Ishikawa (cell line): ENCODE measurements around the gene MYO5C.

ENCODE experiments used
- EP300 ChIP-seq: IDR thresholded peaks from 2 replicates; pipeline ENCODE4 v1.6.1; 2012; ENCODE audit warnings: borderline replicate concordance
- RAD21 ChIP-seq: IDR thresholded peaks from 2 replicates; pipeline ENCODE4 v1.6.1; 2012; ENCODE audit warnings: low read depth
- REST ChIP-seq: IDR thresholded peaks from 2 replicates; pipeline ENCODE4 v1.6.1; 2012; ENCODE audit warnings: low read depth, mild to moderate bottlenecking
- USF1 ChIP-seq: IDR thresholded peaks from 2 replicates; pipeline ENCODE4 v1.6.1; 2012
- YY1 ChIP-seq: IDR thresholded peaks from 2 replicates; pipeline ENCODE4 v1.6.1; 2012; ENCODE audit warnings: low read depth
- ZBTB7A ChIP-seq: IDR thresholded peaks from 2 replicates; pipeline ENCODE4 v1.6.1; 2012; ENCODE audit warnings: low read depth

GRCh38 chr15:52221730-52222129 lies 73.9 kb downstream of the MYO5C start:
- TF ChIP-seq ZBTB7A (no peak), YY1 (no peak), USF1 (no peak), EP300 (no peak), REST (no peak), RAD21 (no peak)
